K562 (cell line): ENCODE measurements around the gene CD244. TPM values are rescaled to one million over a fixed set of nuclear protein-coding genes. Genes with fewer than 3 reads are reported as not detected.
"Not testable (repeated sequence)": the region's sequence is repeated elsewhere in the genome, so short reads cannot be mapped to it uniquely, and the experiment has no call there.

ENCODE experiments used
- ATAC-seq: fragments of 200-7000 bp; cut with Tn5 transposase; 3 replicates; pipeline ENCODE4 v1.9.1; 2020; ENCODE audit warnings: moderate library complexity
- BruUV-seq: library from RNA; stranded (reverse); fragments of 400-500 nt; replicated peaks from 2 replicates; lab custom pipeline; 2021; lab: Mats Ljungman, UMichigan
- CTCF ChIA-PET: fragments of 300-600 bp; formaldehyde crosslinking; extraction: SDS; loops from one replicate; lab custom pipeline; 2021; ENCODE audit warnings: low intra/inter-chr PET ratio; lab: Yijun Ruan, JAX
- POLR2A ChIA-PET: fragments of 300-600, 350-650 bp; sonication (Branson Sonifier 250); formaldehyde crosslinking; extraction: SDS; loops from one replicate; lab custom pipeline; 2021; ENCODE audit warnings: antibody characterized with exemption, inconsistent platforms; lab: Yijun Ruan, JAX
- DNase-seq, 4 experiments: peaks; one replicate each; pipeline versions ENCODE4 v3.0.0 to v3.0.0-alpha.2; 2011 to 2018; ENCODE audit warnings: low spot score in 3 of 4, mixed read lengths in 3 of 4; ENCODE audit errors: extremely low read depth in 1 of 4
- FAIRE-seq: peaks from 2 replicates; lab custom pipeline; 2011; peaks lifted over from hg19 to GRCh38; lab: Jason Lieb, UNC
- H2AFZ ChIP-seq: 2 replicates; pipeline ENCODE4 v1.6.0; 2011; ENCODE audit warnings: low read depth, low read length, control low read depth, inconsistent platforms
- H3K27ac ChIP-seq: fragments of 200-600 bp; 3 replicates; pipeline ENCODE4 v1.8.0; 2011; ENCODE audit warnings: low read depth, mild to moderate bottlenecking, control low read depth, inconsistent platforms, low read length, moderate library complexity, mixed read lengths; ENCODE audit errors: extremely low read depth
- H3K27me3 ChIP-seq, 2 experiments: fragments of 300-600 bp in 1 of 2; 2 replicates in 1 of 2; 3 replicates in 1 of 2; pipeline versions ENCODE4 v1.6.0 to v1.8.0; 2011; ENCODE audit warnings: inconsistent platforms in 2 of 2, low read length in 2 of 2, mild to moderate bottlenecking in 1 of 2, mixed read lengths in 1 of 2, moderate library complexity in 1 of 2; ENCODE audit not compliant: control insufficient read depth in 2 of 2, insufficient read depth in 2 of 2
- H3K36me3 ChIP-seq: fragments of 300-600 bp; 3 replicates; pipeline ENCODE4 v1.8.0; 2011; ENCODE audit warnings: mild to moderate bottlenecking, low read length, inconsistent platforms; ENCODE audit not compliant: control insufficient read depth, insufficient read depth
- H3K4me1 ChIP-seq, 2 experiments: fragments of 200-600 bp in 1 of 2; replicated peaks in 1 of 2; 2 replicates in 1 of 2; 3 replicates in 1 of 2; pipeline versions ENCODE4 v1.5.1 to v1.8.0; 2011; ENCODE audit warnings: inconsistent platforms in 2 of 2, low read length in 2 of 2, mild to moderate bottlenecking in 1 of 2, mixed read lengths in 1 of 2, moderate library complexity in 1 of 2; ENCODE audit not compliant: control insufficient read depth in 2 of 2, insufficient read depth in 2 of 2
- H3K4me2 ChIP-seq: 2 replicates; pipeline ENCODE4 v1.6.1; 2011; ENCODE audit warnings: low read length, control low read depth, inconsistent platforms, mixed read lengths; ENCODE audit not compliant: insufficient read depth
- H3K4me3 ChIP-seq: fragments of 200-600 bp; sonication (generic), shearing (Covaris generic); 2 replicates; pipeline ENCODE4 v1.5.1; 2016; ENCODE audit warnings: control low read depth, inconsistent platforms
- H3K79me2 ChIP-seq: fragments of 200-600 bp; 3 replicates; pipeline ENCODE4 v1.8.0; 2011; ENCODE audit warnings: low read length, inconsistent platforms; ENCODE audit not compliant: control insufficient read depth, insufficient read depth
- H3K9ac ChIP-seq, 2 experiments: 2 replicates each; pipeline versions ENCODE4 v1.6.0 to v1.6.1; 2011; ENCODE audit warnings: low read depth in 2 of 2, low read length in 2 of 2, control low read depth in 1 of 2, inconsistent platforms in 1 of 2, mild to moderate bottlenecking in 1 of 2, mixed read lengths in 1 of 2; ENCODE audit not compliant: insufficient read depth in 1 of 2
- H3K9me1 ChIP-seq: one replicate; pipeline ENCODE4 v1.6.0; 2011; ENCODE audit warnings: inconsistent platforms, mild to moderate bottlenecking, low read length, moderate library complexity; ENCODE audit not compliant: control insufficient read depth, insufficient read depth
- H3K9me3 ChIP-seq: replicated peaks from 2 replicates; pipeline ENCODE4 v1.5.1; 2011; ENCODE audit warnings: low read depth, low read length, inconsistent platforms; ENCODE audit not compliant: control insufficient read depth, insufficient read depth
- H4K20me1 ChIP-seq: replicated peaks from 2 replicates; pipeline ENCODE4 v1.6.1; 2011; ENCODE audit warnings: low read length, inconsistent platforms, mixed read lengths; ENCODE audit not compliant: control insufficient read depth, insufficient read depth
- WGBS: fragments of 100-300 bp; shearing (Covaris generic); methylation state at CpG from one replicate; pipeline ENCODE4 v1.1.6; 2016; ENCODE audit warnings: low coverage, mixed read lengths; ENCODE audit not compliant: insufficient coverage; ENCODE audit errors: missing lambda C conversion rate; 5-methylcytosine and 5-hydroxymethylcytosine counted together
- in situ Hi-C: fragments of 300-500 bp; cut with MboI; formaldehyde crosslinking; loops from 4 replicates; pipeline ENCODE4 v1.15.0; 2018; ENCODE audit warnings: inconsistent platforms, mixed read lengths
- intact Hi-C: fragments of 100-400 bp; cut with micrococcal nuclease; formaldehyde crosslinking; loops from 2 replicates; pipeline ENCODE4 v1.14.2; 2022
- polyA plus RNA-seq, 8 experiments: library from polyadenylated mRNA; depleted of rRNA in 4 of 8; stranded (reverse) in 5 of 8; unstranded in 3 of 8; fragments of >200 nt; fragmentation: Nextera tagmentation in 2 of 8; fragmentation: Illumina TruSeq in 1 of 8; extraction: Ambion mirVana in 2 of 8; extraction: Trizol in 1 of 8; gene quantifications; 2 replicates each; pipeline versions ENCODE4 v1.2.1 to v1.2.3, GENCODE V29; 2011 to 2014; ENCODE audit warnings: inconsistent platforms in 1 of 8, missing spikeins in 1 of 8
- total RNA-seq, 7 experiments: library from RNA; depleted of rRNA in 6 of 7; stranded (reverse); fragments of >200 nt in 6 of 7; fragmentation: Illumina TruSeq in 2 of 7; extraction: Trizol in 2 of 7; gene quantifications; 2 replicates each; pipeline versions ENCODE4 v1.2.1 to v1.2.3, GENCODE V29; 2011 to 2021; ENCODE audit warnings: low replicate concordance in 1 of 7
- TF ChIP-seq, protein P1 (sequence below): fragments of 250-450 bp; sonication (Bioruptor Pico); IDR thresholded peaks from 2 replicates; pipeline ENCODE4 v1.5.0; 2021; ENCODE audit warnings: mild to moderate bottlenecking, moderate library complexity

The CD244 gene
- total and polyA plus RNA-seq, 9 of the 15 experiments (the other 6 are each of a cell fraction or from before 2014, with no cell fraction given), result not detected

DNA sequence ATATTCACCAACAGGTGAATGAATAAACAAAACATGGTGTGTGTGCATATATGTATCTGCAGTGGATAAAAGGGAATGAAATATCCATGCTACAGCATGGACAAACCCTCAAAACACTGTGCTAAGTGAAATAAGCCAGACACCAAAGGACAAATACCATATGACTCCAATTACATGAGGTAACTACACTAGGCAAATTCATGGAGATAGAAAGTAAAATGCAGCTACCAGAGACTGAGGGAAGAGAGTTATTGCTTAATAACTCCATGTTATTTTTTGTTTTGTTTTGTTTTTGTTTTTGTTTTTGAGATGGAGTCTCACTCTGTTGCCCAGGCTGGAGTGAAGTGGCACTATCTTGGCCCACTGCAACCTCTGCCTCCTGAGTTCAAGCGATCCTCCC lies 19.9 kb upstream of the CD244 start (continued):
- TF ChIP-seq, protein P1, sequence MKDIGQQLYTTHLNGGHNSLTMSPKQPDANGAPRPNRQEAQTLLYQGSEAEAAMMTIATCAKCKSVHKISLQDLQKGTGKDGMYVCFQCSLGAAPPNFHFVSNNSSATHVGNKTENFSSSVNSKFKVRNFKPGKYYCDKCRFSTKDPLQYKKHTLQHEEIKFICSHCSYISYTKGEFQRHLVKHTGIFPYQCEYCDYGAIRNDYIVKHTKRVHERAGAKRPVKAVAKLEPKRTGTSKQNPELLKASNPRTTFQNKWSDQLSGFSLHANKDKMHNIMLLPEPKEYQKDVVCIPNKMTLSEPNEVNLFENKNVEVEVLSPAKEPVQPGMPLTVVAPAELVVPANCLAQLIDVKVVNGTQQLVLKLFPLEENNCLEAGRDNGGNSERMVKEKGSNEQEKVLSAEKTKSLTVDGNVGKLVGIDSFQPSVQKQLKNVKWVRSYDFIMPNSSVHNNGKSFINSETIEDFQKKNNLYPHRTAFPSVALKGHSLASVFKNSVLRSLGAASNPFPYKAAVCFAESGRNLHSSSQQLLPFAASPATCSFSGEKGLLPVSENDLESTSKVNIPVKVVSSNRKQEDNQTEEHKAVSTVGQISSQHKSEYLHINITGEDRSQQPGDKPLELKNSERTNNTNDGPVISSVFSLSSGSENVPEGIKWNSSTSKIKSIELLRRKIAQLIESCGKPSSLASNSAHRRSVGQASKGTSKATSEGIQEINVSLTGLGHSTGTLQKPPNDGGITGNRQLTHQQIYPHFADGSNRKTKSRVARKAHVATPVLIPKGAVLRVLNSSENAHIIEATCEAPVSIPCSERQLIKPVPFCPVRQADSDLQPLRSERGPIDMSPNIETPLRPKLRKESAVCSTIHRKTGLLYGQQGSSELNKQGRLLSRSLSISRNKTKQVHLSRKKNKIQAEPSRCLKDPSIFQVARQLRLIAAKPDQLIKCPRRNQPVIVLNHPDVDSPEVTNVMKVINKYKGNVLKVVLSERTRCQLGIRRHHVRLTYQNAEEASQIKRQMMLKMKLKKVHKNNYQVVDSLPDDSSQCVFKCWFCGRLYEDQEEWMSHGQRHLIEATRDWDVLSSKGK (CRISPR knock-in tag), result no peak

DNA sequence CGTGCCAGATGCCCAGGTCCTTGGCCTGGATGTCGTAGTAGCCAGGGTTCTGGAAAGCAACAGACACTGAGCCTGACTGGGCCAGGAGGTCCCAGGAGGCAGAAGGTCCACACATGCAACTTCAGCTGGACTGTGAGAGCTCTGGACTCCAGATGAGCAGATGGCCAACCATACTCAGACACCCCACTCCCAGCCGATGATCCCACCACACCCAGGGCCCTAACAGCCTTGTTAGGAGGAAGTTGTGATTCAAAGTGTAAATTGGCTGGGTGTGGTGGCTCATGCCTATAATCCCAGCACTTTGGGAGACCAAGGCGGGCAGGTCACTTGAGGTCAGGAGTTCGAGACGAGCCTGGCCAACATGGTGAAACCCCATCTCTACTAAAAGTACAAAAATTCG lies 18.6 kb upstream of the CD244 start:
- H3K27me3 ChIP-seq, result peaks cover 7 to 43% of the 10 kb centered on the region in 2 experiments; a peak in 4 of 5 replicates
- POLR2A ChIA-PET, BruUV-seq, H4K20me1 ChIP-seq, ATAC-seq, H3K27ac ChIP-seq, H3K9me1 ChIP-seq, intact Hi-C loops, in situ Hi-C loops, H3K4me2 ChIP-seq, H3K36me3 ChIP-seq, H3K9me3 ChIP-seq, H3K9ac ChIP-seq, H3K79me2 ChIP-seq, DNase-seq, CTCF ChIA-PET, H3K4me3 ChIP-seq, H3K4me1 ChIP-seq, FAIRE-seq, H2AFZ ChIP-seq: not testable (repeated sequence)
- WGBS, result 0% methylated on average over 6 of the region's 7 CpGs
